ENCODE results near the gene GSTP1.

The GSTP1 gene

DNA sequence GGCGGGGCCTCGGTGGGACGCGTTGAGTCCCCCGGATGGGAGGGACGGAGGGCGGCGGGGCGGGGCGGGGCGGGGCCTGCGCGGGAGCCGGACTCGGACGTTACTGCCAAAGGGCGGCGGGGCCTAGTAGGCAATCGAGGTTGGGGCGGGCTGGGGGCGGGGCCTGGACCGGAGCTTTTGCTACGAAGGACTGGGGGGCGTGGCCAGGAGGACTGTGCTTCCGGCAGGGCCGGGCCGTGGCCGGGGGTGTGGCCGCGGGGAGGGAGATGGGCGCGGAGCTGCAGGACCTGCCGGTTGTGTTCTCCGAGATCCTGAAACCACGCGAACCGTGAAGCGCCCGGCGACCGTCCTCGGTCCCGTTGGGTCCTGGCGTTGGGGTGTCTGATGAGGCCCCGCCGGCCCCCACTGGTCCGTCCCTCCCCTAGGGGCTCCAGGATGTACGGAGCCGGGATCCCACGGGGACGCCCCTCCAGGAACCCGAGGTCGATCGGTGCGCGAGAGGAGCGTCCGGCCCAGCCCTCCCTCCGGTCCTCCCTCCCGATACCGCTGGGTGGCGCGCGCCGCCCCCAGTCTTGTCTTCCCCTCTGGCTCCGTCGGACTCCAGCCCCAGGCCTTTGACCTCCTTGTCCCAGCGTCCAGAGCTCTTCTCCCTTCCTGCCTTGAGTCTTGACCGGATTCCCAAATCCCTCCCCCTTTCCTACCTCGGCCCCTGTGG, 46.8 kb downstream of the GSTP1 start:
- TF ChIP-seq, protein P1, sequence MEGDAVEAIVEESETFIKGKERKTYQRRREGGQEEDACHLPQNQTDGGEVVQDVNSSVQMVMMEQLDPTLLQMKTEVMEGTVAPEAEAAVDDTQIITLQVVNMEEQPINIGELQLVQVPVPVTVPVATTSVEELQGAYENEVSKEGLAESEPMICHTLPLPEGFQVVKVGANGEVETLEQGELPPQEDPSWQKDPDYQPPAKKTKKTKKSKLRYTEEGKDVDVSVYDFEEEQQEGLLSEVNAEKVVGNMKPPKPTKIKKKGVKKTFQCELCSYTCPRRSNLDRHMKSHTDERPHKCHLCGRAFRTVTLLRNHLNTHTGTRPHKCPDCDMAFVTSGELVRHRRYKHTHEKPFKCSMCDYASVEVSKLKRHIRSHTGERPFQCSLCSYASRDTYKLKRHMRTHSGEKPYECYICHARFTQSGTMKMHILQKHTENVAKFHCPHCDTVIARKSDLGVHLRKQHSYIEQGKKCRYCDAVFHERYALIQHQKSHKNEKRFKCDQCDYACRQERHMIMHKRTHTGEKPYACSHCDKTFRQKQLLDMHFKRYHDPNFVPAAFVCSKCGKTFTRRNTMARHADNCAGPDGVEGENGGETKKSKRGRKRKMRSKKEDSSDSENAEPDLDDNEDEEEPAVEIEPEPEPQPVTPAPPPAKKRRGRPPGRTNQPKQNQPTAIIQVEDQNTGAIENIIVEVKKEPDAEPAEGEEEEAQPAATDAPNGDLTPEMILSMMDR (IDR thresholded peaks at IDR 0.05; ENCODE audit: insufficient read depth, low read depth, low read length, missing control alignments): peak; percentile 79
- DNase-seq (ENCODE audit: low read depth): peak; percentile 99
- peak overlapping the region; percentile 85 for H3K4me3 ChIP-seq (ENCODE audit: low read depth, low read length)

DNA sequence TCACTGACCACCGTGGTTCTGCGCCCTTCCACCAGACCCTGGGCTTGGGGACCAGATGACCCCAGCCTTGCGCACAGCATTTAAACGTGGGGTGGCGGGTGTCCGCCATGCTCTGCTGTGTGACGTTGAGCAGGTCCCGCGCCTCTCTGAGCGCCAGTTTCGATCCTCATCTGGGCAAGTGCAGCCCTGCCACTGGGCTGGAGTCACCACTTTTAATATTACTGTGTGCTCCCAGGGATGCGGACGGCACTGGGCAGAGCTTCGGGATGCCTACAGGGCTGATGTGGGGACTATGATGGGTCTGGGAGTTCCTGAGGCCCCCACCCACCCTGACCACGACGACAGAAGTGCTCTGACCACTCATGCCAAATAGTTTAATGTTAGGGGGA, 47.3 kb downstream of the GSTP1 start:
- H3K4me3 ChIP-seq (ENCODE audit: low read depth, low read length): peak overlapping the region; percentile 85
- TF ChIP-seq, protein P1 (IDR thresholded peaks at IDR 0.05; ENCODE audit: insufficient read depth, low read depth, low read length, missing control alignments): no peak
- no peak for DNase-seq (ENCODE audit: low read depth)

DNA sequence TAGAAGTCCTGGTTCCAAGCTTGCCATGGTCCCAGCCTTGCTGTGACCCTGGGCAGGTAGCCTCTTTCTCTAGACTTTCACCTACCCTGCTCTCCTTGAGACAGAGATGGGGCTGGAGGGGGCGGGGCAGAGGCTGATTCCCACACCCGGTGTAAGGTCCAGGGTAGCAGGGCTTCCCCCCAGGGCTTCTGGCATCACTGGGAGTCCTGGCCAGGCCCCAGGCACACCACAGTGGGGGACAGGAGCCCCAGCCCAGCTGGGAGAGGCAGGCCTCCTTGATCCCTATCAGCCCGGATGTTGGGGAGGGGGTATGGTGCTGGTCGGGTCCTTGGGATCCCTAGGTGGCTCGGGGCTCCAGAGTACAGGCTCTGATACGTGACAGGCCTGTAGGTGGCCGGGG, 47.8 kb downstream of the GSTP1 start:
- no peak for DNase-seq (ENCODE audit: low read depth)
- TF ChIP-seq, protein P1 (IDR thresholded peaks at IDR 0.05; ENCODE audit: insufficient read depth, low read depth, low read length, missing control alignments): no peak
- no peak overlapping the region for H3K4me3 ChIP-seq (ENCODE audit: low read depth, low read length)

DNA sequence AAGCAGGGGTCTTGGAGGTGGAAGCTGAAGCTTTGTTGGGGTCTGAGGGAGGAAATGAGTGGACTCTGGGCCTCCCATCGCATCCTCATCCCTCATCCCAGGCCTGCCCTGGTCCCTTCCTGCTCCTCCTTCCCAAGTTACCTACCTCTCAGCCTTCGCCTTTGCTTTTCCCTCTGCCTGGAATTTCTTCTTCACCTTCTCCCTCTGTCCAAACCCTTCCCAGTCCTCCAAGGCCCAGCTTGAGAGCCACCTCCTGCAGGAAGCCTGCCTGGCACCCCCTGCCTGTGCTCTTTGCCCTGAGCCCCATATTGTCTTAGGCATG, 48.2 kb downstream of the GSTP1 start:
- TF ChIP-seq, protein P1 (IDR thresholded peaks at IDR 0.05; ENCODE audit: insufficient read depth, low read depth, low read length, missing control alignments): no peak

DNA sequence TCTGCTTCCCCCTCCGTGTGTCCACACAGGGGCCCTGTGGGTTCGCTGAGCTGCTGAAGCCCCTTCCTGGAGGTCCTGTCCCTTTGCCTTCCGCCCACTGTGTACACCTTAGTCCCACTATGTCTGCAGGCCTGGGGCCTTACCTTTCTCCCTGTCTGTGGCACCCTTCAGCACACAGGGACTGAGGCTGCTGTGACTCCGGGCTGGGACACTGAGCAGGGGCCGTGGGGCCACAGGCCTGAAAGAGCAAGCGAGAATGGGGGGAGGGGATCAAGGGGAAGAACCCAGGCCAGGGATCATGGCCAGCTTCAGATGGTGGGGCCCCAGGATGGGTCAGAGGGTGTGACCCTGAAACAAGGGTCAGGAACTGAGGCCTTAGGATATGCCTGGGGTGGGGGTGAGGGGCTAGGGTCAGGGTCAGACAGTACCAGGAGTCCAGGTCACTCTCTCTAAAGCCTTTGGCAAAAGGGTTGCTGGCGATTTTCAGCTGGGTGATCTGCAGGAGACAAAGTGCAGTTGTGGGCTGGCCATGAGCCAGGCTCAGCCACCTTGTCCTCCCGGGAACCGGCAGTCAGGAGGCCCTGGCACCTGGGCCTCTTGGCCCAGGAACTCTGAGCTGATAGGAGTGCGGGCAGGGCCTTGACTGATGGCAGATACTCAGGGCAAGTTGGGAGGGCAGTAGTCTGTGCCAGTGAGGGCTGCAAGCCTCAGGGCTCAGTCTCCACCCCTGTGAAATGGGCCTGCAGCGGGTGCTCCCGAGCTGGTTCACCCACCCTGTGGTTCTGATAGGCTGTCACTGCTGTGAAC, 48.8 kb downstream of the GSTP1 start:
- TF ChIP-seq, protein P1 (IDR thresholded peaks at IDR 0.05; ENCODE audit: insufficient read depth, low read depth, low read length, missing control alignments): no peak
- no peak for DNase-seq (ENCODE audit: low read depth)
- no peak overlapping the region for H3K4me3 ChIP-seq (ENCODE audit: low read depth, low read length)

More for the DNA sequence above, 48.2 kb downstream of the GSTP1 start:
- DNase-seq (ENCODE audit: low read depth): no peak
- H3K4me3 ChIP-seq (ENCODE audit: low read depth, low read length): no peak overlapping the region

DNA sequence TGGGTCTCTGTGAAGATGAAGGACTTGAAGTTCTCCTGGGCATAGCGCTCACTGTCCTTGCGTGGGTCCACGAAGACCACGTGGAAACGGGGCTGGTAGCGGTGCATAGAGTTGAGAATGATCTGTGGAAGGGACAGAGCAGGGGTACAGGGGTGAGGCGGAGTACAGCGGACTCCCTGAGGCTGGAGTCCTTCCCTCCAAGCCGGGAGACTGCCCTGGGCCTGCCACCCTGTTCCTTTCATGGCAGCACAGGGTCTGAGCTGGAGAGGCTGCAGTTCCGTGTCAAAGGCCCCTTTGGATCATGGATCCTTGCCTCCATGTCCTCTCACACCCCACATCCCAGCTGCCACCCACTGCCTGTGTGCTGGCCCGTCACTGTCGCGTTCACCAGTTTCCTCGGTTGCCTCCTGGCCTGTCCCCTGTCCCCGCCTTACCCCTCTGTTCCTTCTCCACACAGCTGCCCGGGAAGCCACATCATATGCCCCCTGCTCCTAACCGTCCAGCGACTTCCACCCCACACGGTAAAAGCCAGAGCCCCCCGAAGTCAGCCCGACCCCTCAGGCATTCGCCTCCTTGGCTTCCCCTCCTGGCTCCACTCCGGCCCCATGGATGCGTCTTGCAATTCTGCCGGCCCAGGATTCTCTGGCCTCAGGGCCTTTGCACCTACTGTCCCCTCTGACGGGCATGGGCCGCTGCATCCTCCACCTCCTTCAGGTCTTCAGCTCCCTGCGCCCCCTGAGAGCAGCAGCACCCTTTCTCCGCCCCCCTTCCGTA, 49.6 kb downstream of the GSTP1 start:
- no peak overlapping the region for H3K4me3 ChIP-seq (ENCODE audit: low read depth, low read length)
- DNase-seq (ENCODE audit: low read depth): no peak
- TF ChIP-seq, protein P1 (IDR thresholded peaks at IDR 0.05; ENCODE audit: insufficient read depth, low read depth, low read length, missing control alignments): no peak
